ENCODE results near the gene SOX13.

SOX13 gene

DNA sequence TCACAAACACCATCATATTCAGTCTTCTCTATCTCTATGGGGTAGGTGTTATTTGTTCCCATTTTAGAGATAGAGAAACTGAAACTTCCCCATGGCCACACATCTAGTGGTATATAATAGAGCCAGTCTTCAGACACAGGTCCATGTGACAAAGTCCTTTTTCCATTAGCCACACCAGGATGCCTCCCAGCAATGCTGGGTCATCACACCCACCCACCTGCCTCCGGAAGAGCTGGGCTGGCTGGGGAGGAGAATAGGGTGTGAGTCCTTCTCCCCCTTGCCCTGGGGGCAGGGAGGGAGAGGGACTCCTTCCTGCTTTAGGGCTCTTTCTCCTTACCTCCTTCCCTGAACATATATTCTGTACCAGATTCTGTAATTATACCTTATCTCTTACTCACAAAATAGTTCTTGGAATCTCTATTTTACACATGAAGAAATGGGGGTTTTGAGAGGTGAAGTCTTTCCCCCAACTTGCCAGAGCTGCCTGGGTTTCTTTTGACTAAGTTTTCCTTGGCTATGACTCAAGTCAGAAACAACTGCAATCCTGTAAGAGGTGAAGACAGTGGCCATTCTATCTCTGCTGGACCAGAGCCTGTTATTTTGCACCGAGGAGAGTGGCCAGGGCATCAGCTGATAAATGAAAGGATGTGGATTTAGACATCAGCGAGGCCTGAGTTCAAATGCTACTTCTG is 30.0 kb downstream of the SOX13 start:
- no peak for TF ChIP-seq CTCF (IDR thresholded peaks at IDR 0.05; ENCODE audit: extremely low read depth, missing control alignments)
- DNase-seq (ENCODE audit: low spot score), result no peak

DNA sequence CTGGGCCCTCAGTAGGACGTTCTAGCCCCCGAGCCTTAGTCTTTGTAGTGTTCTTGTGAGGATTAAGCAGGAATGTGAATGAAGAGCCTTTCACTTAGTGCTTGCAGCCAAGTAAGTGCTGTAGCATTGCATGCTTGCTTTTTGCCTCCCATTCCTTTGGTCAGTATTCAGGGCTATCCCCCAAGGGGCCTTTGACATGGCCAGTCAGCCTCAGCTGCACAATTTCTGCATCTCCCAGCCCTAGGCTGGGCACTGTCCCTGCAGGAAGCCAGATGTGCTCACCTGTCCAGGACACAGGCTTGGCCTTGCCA is 30.5 kb downstream of the SOX13 start:
- no peak for DNase-seq (ENCODE audit: low spot score)
- TF ChIP-seq CTCF (IDR thresholded peaks at IDR 0.05; ENCODE audit: extremely low read depth, missing control alignments), result no peak

GRCh38 chr1:204104331-204105130 is 31.6 kb downstream of the SOX13 start:
- no peak for TF ChIP-seq CTCF (IDR thresholded peaks at IDR 0.05; ENCODE audit: extremely low read depth, missing control alignments)
- DNase-seq (ENCODE audit: low spot score), result no peak

DNA sequence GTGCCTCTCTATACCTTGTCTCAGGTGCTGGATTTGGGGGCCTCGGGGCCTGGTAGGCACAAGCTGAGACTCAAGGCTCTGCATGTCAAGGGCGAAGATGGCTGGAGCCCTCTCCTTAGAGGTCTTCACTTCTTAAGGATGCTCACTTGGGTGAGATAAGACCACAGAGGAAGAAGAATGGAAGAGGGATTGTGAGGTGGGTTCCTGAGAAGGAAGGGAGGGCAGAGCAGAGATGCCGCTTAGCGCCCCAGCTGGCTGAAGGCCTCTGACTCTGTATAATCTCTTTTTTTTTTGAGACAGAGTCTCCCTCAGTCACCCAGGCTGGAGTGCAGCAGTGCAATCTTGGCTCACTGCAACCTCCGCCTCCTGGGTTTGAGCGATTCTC is 32.2 kb downstream of the SOX13 start:
- DNase-seq (ENCODE audit: low spot score), result no peak
- TF ChIP-seq CTCF (IDR thresholded peaks at IDR 0.05; ENCODE audit: extremely low read depth, missing control alignments), result no peak

DNA sequence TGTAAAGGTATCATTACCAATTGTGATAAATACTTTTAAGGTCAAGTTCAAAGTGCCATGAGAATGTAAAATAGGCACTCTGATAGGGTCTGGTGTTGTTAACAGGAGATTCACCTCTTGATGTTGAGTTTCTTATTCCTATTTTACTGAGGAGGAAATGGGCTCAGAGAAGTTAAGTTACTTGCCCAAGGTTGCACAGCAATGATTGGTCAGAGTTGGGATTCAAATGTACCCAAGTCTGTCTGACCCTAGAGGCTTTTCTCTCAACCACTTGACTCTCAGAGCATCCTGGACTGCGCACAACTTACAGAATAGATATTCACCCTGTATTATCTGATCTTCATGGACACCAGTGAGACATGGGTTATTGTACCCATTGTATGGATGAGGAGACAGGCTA is 33.9 kb downstream of the SOX13 start:
- no peak for TF ChIP-seq CTCF (IDR thresholded peaks at IDR 0.05; ENCODE audit: extremely low read depth, missing control alignments)
- DNase-seq (ENCODE audit: low spot score), result no peak

DNA sequence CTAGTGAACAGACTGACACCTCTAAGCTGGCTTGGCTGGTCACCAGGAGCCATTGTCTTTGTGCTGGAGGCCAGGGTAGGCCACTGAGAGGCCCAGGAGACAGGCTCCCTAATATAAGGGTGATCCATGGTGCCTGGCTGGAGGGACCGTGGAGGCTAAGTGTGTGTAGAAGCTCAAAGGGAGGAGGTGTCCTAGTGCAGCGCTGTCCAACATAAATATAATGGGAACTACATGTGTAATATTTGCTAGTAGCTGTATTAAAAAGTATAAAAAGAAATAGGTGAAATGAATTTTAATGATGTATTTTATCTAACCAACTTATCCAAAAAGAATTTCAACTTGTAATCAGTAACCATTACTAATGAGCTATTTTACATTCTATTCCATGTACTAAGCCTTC is 35.0 kb downstream of the SOX13 start:
- no peak for TF ChIP-seq CTCF (IDR thresholded peaks at IDR 0.05; ENCODE audit: extremely low read depth, missing control alignments)
- DNase-seq (ENCODE audit: low spot score), result no peak

GRCh38 chr1:204108312-204109141 is 35.6 kb downstream of the SOX13 start:
- no peak for TF ChIP-seq CTCF (IDR thresholded peaks at IDR 0.05; ENCODE audit: extremely low read depth, missing control alignments)
- DNase-seq (ENCODE audit: low spot score), result no peak

Measured in GM20000 (cell line).